GM19099 (cell line): ENCODE measurements around the gene ABCG2.

Experiments used
- POLR2A ChIP-seq: IDR thresholded peaks from 3 replicates; pipeline ENCODE4 v1.6.1; 2011; ENCODE audit warnings: low read depth; ENCODE audit not compliant: insufficient read length; ENCODE audit errors: extremely low read depth

The ABCG2 gene

GRCh38 chr4:88104902-88105610 lies 53.4 kb downstream of the ABCG2 start:
- TF ChIP-seq POLR2A = no peak

GRCh38 chr4:88102026-88102425 lies 56.4 kb downstream of the ABCG2 start:
- no peak for TF ChIP-seq POLR2A

DNA sequence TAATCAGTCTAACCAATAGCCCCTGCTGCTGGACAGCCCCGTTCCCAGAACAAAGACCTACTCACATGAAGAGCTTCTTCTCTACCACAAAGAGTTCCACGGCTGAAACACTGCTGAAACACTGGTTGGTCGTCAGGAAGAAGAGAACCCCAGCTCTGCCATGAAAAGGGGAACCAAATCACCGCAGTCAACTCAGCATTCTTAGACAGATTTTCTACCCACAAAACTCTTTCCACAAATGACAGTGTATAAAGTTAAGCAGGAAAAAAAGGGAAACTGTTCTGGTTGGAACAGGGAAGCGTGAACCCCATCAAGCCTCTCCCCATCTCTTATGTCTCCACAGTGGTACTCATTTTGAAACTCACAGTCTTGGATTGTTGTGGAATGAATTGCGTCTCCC lies 57.3 kb downstream of the ABCG2 start:
- no peak for TF ChIP-seq POLR2A

DNA sequence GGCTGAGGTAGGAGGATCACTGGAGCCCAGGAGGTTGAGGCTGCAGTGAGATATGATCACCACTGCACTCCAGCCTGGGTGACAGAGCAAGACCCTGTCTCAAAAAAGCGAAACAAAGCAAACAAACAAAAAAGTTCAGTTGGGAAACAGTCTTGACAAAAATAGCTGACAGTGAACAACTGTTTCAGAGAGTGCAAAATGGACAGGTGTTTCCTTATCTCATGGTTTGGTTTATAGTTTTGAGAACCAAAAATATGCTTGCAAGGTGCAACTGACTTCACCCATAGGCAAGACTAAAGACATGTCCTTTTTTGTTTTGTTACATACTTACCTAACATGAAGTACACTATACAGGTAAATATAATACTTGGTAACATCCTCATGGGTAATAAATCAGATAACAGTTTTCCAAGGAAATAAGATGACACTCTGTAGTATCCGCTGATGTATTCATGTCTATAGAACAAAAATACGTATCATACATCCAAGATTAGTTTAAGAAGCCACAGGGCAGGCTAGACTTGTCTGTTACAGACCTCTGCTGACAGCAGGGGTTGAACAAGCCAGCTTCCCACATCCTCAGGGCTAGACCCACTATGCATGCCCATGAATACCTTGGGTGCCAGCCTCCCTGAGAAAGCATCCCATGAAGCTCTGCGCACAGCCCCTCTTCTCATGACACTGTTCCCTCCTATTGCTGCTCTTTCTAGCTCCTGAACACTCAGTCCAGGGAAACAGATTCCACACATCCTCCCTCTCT lies 59.3 kb downstream of the ABCG2 start:
- no peak for TF ChIP-seq POLR2A

- no peak for TF ChIP-seq POLR2A
Measured at GRCh38 chr4:88097781-88098180, 60.7 kb downstream of the ABCG2 start.

GRCh38 chr4:88097301-88097700 lies 61.1 kb downstream of the ABCG2 start:
- TF ChIP-seq POLR2A = no peak

GRCh38 chr4:88093874-88094273 lies 64.6 kb downstream of the ABCG2 start:
- TF ChIP-seq POLR2A = no peak

DNA sequence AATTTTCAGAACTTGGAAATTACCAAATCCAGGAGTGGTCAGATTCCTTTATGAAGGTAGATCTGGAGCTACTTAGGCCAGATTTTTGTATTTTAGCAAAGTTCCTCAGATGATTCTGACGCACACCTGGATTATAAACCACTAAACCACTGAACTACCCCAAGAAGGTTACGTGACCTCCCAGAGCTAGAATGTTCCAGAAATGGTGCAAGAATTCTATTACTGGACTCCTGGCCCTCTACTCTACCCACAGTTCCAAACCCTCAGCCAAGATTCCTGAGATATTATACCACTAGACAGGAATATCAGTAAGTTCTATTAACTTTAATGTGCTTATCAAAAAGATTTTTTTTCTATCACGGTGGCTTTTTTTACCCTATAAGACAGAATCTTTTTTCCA lies 67.1 kb downstream of the ABCG2 start:
- no peak for TF ChIP-seq POLR2A

DNA sequence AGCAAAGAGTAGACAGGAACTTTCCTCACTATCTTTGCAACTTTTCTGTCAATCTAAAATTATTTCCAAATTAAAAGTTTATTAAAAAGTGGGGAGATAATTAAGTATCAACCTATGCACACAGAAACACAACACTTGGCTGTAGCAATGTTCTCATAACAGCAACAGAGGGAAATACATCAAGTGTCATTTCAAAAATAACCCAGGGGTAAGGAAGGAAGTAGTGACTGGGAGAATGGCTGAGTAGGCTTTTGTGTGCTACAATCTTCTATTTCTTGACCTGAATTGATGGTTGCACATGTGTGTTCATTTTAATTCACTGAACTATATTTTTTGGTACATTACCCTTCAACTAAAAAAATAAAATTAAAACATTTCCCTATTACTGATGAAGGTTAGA lies 67.5 kb downstream of the ABCG2 start:
- no peak for TF ChIP-seq POLR2A

DNA sequence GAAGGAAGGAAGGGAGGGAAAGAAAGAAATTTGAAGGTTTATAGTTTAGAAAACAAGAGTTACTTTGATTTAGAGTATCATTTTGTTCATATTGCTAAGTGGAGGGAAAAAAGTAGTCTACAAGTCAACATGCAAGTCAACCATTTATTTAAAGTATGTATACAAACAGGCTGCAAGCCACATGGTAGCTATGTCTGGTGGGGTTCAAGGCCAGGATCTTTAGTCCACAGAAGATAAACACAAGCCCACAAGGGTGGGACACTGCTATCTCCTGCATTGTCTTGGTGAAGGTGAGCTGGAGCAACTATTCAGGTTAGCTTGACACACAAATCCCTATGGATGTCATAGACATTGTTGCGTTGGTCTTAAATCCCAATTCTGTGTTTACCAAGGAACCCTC lies 71.4 kb downstream of the ABCG2 start:
- no peak for TF ChIP-seq POLR2A

GRCh38 chr4:88080626-88081025 lies 77.8 kb downstream of the ABCG2 start:
- no peak for TF ChIP-seq POLR2A

- TF ChIP-seq POLR2A = no peak
Measured at GRCh38 chr4:88078579-88078978, 79.9 kb downstream of the ABCG2 start.

DNA sequence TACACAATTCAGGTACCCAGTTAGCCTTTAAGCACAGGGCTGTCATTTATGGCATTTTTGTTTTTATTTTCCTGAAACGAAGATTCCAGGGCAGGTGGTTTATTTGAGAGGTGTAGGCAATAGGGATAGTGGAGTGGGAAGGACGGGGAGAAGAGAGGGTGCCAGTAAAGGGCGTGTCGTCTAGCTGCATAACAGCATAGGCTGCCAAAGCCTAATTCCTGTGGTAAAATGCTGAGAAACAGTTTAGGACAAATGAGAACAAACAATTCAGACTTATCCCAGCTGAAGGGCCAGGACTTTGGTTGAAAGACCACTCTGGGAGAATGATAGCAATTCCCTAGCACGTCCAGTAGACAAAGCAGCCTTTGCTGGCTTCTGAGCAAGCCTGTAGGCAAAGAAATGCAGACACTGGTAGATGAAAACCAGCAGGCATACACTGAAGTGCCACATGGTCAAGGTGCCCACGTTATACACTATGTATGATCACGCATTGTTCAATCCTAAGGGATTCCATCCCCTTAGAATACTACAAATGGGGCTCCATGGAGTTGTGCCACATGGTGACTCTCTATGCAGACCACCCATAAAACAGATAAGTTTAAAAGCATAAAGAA lies 80.4 kb downstream of the ABCG2 start:
- no peak for TF ChIP-seq POLR2A

- no peak for TF ChIP-seq POLR2A
Measured at GRCh38 chr4:88075336-88075735, 83.1 kb downstream of the ABCG2 start.

DNA sequence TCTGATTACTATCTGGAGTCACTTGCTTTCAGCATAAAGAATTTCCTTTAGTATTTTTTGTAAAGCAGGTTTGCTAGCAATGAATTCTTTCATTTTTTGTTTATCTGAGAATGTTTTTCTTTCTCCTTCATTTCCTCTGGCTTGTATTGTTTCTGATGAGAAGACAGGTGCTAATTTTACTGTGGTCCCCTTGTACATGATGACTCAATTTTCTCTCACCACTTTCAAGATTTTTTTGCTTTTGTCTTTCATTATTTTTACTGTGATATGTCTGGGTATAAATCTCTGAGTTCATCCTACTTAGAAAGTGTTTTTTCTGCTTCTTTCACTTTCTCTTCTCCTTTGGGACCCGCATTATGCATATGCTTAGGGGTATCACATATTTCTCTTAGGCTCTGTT lies 88.4 kb downstream of the ABCG2 start:
- TF ChIP-seq POLR2A = no peak

- TF ChIP-seq POLR2A = no peak
Measured at GRCh38 chr4:88064410-88064809, 94.0 kb downstream of the ABCG2 start.
